Neuron (in vitro differentiated cells): ENCODE results near the gene DMAC1.

ENCODE experiments used
- H2AFZ ChIP-seq: one replicate; pipeline ENCODE4 v1.6.1; 2013; ENCODE audit warnings: low read depth, mild to moderate bottlenecking, inconsistent platforms, low read length, moderate library complexity
- H3K27me3 ChIP-seq: one replicate; pipeline ENCODE4 v1.6.1; 2013; ENCODE audit warnings: low read length; ENCODE audit not compliant: insufficient read depth
- H3K36me3 ChIP-seq: one replicate; pipeline ENCODE4 v1.6.1; 2013; ENCODE audit warnings: low read length; ENCODE audit not compliant: insufficient read depth
- H3K4me1 ChIP-seq: one replicate; pipeline ENCODE4 v1.6.1; 2013; ENCODE audit warnings: low read length; ENCODE audit not compliant: insufficient read depth
- H3K4me3 ChIP-seq: 2 replicates; pipeline ENCODE4 v1.5.1; 2013; ENCODE audit warnings: mild to moderate bottlenecking, low read length, moderate library complexity
- H3K9me3 ChIP-seq: one replicate; pipeline ENCODE4 v1.6.1; 2013; ENCODE audit warnings: low read length

Gene DMAC1

DNA sequence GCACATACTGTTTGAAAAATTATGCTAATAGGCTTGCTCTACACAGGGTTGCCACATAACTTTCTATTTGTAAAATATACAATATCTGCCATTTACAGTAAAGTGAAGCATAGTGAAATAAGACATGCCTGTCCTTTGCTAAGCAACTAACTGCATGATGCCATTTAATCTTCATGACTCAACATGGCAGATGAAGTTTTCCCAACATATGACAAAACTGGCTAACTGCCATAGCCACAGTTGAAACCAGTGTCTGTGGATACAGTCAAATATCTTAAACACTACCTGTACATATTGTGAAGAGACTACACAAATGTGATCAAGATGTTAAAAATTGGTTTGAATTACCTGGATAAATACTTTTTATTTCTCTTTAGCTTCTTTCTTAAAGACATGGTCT lies 3.1 kb upstream of the DMAC1 start:
- peaks cover 8% of the 10 kb centered on the region for H3K4me1 ChIP-seq
- H3K4me3 ChIP-seq: no peak overlapping the region
- no peak overlapping the region for H2AFZ ChIP-seq
- H3K9me3 ChIP-seq: no peaks in the 10 kb centered on the region
- no peaks in the 10 kb centered on the region for H3K27me3 ChIP-seq
- no peaks in the 10 kb centered on the region for H3K36me3 ChIP-seq

DNA sequence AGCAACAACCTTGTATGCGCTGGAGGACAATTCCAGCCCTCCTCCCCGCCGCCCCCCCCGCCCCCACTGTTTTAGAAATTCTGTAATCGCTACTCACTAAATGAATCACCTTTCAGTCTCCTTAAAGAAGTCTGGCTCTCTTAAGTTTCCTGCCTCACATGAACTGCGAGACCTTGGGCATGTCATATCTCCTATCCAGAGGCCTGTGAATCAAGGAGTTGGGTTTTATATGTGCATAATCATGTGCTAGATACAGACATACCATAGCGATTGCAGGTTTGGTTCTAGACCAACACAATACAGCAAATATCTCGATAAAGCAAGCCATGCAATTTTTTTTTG lies 337 bp upstream of the DMAC1 start:
- Histone ChIP-seq H3K27me3 (no peaks in the 10 kb centered on the region), H3K4me3 (peak overlapping the region; percentile 75), H3K9me3 (no peaks in the 10 kb centered on the region), H2AFZ (no peak overlapping the region), H3K4me1 (peaks cover 8% of the 10 kb centered on the region), H3K36me3 (peaks cover 18% of the 10 kb centered on the region)

DNA sequence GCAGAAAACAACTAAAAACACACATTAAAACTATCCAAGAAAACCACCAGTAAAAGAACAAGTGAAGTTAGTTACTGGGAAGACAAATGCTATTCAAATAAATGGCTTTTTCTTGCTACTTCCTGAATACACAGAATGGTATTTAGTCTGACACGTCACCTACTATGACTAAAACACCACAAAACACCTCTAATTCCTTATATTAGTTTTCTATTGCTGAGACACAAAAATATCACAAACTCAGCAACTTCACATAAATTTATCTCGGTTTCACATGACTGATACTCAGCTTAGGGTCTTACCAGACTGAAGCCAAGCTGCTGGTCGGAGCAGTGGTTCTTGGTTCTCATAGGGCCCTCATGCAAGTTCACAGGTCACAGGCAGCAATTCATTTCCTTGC lies 5.4 kb downstream of the DMAC1 start:
- no peaks in the 10 kb centered on the region for H3K27me3 ChIP-seq
- H3K4me1 ChIP-seq: peaks cover 8% of the 10 kb centered on the region
- H3K9me3 ChIP-seq: no peaks in the 10 kb centered on the region
- H2AFZ ChIP-seq: no peak overlapping the region
- H3K4me3 ChIP-seq: no peak overlapping the region
- peaks cover 27% of the 10 kb centered on the region for H3K36me3 ChIP-seq

DNA sequence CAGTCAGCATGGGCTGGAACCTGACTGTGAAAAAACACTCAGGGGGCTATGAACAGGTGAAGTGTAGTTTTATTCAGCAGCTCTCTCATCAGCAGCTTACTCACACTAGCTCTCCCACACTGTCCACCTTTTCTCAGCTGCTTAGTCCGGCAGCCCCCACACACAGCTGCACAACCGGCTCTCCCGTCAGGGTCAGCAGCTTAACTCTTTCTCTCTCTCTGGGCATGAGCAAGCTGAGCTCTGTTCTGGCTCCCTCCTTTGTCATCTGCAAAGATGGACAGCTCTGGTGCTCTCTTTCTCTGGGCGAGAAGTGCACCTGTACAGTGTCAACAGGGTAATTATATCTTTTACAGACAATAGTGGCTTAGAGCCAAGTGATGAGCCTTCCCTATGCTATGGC lies 8.2 kb downstream of the DMAC1 start:
- Histone ChIP-seq H3K4me1 (no peaks in the 10 kb centered on the region), H3K36me3 (peaks cover 21% of the 10 kb centered on the region), H3K27me3 (no peaks in the 10 kb centered on the region), H2AFZ (no peak overlapping the region), H3K9me3 (no peaks in the 10 kb centered on the region), H3K4me3 (no peak overlapping the region)

DNA sequence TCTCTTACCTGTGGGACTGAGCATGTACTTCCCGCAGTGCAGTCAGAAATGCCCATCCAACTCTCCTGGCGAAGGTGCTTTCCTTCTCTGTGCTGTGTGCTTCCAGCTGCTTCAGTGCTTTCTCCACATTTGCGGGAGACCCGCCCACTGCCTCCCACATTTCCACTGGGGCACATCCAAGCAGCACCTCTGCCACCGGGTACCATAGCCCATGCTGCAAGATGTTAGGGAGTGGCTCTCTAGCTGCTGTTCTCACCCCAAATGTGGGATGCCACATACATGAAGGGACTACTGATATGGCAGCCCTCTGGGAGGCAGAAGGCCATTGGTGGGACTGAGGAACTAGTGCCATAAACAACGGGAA lies 8.8 kb downstream of the DMAC1 start:
- Histone ChIP-seq H3K36me3 (peaks cover 17% of the 10 kb centered on the region), H3K9me3 (no peaks in the 10 kb centered on the region), H3K4me3 (no peak overlapping the region), H3K4me1 (no peaks in the 10 kb centered on the region), H3K27me3 (no peaks in the 10 kb centered on the region), H2AFZ (no peak overlapping the region)

DNA sequence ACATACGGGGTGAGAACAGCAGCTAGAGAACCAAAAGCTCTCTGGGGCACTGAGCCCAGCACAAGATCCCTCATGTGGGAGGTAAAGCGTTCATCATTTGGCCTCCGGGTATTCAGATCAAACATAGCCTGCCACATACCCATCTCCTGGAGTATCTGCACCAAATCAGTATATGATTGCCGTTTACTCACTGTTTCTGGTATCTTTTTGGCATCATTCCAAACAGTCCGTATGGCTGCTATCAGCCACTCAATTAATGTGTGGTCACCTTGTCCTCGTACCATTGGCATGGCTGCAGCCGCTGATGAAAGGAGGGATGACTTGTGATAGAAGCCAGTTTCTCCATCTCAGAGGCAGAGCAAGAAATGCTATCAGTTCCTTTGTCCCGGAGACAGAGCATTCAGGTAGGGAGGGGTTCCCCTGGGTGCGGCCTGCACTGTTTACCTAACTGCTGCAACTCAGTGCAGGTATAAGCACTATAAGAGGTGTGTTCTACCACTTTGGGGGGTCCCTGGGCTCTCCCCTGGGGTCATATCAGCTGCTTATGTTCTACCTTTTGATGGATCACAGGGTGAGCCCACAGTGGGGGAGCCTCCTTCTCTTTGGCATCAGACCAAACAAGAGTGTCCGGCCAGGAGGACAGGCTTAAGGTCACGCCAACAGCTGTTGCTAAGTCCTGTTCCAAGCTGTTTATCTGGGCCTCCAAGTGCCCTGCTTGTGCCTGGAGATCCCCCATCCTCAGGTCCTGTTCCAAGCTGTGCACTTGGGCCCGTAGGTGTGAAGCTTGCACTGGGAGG lies 9.4 kb downstream of the DMAC1 start:
- H3K4me1 ChIP-seq: no peaks in the 10 kb centered on the region
- H3K36me3 ChIP-seq: peaks cover 11% of the 10 kb centered on the region
- no peak overlapping the region for H2AFZ ChIP-seq
- H3K4me3 ChIP-seq: no peak overlapping the region
- no peaks in the 10 kb centered on the region for H3K27me3 ChIP-seq
- no peaks in the 10 kb centered on the region for H3K9me3 ChIP-seq

DNA sequence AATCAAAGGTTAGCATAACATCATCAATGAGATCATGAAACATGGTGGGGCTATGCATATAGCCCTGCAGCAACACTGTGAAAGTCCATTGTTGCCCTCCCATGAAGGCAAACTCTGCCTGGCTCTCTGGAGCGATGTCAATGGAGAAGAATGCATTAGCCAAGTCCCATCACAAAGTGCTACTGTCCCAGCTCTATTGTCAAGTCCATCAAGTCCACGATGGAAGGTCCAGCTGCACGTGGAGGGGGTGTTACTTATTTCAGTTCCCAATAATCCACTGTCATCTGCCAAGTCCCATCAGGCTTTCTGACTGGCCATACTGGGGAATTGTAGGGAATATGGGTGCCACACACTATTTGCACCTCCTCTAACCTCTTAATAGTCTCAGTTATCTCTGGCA lies 10.8 kb downstream of the DMAC1 start:
- H2AFZ ChIP-seq: no peak overlapping the region
- H3K4me1 ChIP-seq: no peaks in the 10 kb centered on the region
- H3K27me3 ChIP-seq: no peaks in the 10 kb centered on the region
- no peaks in the 10 kb centered on the region for H3K9me3 ChIP-seq
- no peak overlapping the region for H3K4me3 ChIP-seq
- peaks cover 4% of the 10 kb centered on the region for H3K36me3 ChIP-seq

DNA sequence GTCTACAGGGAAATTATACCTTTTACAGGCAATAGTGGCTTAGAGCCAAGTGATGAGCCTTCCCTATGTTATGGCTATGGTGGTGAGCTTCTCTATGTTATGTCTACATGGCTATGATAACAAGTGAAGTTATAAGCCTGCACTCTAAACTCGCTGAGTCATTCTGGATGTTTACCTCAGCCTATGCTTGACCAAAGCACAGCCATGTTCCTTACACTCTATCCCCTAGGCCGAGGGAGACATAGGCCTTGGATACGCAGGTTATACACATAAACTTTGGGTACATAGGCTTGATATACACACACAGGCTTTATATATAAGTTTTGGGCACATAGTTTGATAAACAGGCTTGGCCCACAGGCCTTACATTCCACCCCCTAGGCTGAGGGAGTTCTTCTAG lies 13.8 kb downstream of the DMAC1 start:
- Histone ChIP-seq H3K36me3 (no peaks in the 10 kb centered on the region), H2AFZ (no peak overlapping the region), H3K9me3 (no peaks in the 10 kb centered on the region), H3K4me1 (no peaks in the 10 kb centered on the region), H3K4me3 (no peak overlapping the region), H3K27me3 (no peaks in the 10 kb centered on the region)

DNA sequence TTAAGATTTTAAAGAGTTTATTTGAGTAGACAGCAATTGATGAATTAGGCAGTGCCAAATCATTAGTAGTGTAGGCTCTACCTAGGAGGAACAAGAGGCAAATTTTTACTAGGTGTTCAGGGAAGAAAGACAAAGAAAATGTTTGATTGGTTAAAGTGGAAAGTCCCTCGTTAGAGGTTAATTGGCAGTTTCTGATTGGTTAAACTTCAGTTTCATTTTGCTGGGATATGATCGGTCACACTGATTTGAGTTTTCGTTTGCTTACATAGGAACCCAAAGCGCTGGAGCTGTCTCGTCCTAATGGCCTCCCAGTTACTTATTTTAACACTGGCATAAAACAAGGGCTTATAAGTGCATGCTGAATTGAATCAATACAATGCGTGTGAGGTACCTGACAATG lies 15.1 kb downstream of the DMAC1 start:
- H3K4me1 ChIP-seq: no peaks in the 10 kb centered on the region
- no peaks in the 10 kb centered on the region for H3K36me3 ChIP-seq
- no peaks in the 10 kb centered on the region for H3K27me3 ChIP-seq
- H3K9me3 ChIP-seq: no peaks in the 10 kb centered on the region
- H3K4me3 ChIP-seq: no peak overlapping the region
- no peak overlapping the region for H2AFZ ChIP-seq

DNA sequence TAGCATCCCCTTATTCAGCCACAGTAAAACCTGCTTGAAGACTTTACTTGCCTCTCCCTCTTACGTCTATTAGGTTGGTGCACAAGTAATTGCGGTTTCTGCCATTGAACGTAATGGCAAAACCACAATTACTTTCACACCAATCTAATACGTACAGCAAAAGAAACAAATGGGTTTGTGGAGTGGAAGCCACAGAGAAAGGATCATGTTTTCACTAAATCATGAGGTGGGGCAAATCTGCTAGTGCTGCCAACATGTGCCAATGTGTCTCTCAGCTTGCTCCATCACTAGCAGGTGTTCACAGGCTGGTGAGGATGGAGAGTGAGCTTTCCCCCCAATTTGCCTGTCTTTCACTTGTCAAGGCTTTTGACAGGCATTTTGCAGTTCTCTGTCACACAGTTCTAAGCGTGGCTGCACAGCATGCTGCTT lies 15.9 kb downstream of the DMAC1 start:
- H3K4me1 ChIP-seq: peaks cover 6% of the 10 kb centered on the region
- no peaks in the 10 kb centered on the region for H3K27me3 ChIP-seq

DNA sequence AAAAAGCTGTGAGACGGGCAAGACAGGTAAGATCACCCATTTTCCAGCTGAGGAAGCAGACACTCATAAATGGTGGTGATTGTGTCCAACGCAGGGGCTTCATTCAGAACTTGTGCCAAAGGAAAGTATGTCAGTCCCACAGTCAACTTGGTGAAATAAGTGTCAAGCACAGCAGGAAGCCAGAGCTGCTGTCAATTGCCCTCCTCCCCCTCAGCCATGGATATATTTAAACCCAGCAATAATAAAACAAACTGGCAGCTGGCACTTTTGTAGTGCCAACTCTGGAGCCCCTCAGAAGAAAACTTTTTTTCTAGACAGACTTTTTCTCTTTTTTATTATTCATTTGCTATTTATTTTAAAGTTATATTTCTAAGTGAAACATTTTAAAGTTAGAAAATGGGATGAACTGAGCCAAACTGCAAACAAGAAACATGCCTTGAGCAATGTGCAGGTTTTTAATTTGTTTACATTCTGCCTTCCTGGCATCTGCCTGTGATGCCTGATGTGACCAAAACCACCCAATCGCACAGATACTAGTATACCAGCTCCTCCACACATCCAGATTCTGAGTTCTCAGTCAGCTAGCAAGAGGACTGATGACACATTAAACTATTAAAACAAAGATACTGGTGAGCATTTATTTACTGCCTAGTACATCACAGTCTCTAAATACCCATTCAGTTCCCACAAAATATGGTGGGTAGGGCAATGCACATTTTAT lies 17.0 kb downstream of the DMAC1 start:
- Histone ChIP-seq H3K9me3 (no peaks in the 10 kb centered on the region), H2AFZ (no peak overlapping the region), H3K36me3 (no peaks in the 10 kb centered on the region), H3K4me3 (no peak overlapping the region), H3K4me1 (peaks cover 12% of the 10 kb centered on the region), H3K27me3 (no peaks in the 10 kb centered on the region)

More for the DNA sequence above, 15.9 kb downstream of the DMAC1 start:
- no peak overlapping the region for H2AFZ ChIP-seq
- H3K9me3 ChIP-seq: no peaks in the 10 kb centered on the region
- no peaks in the 10 kb centered on the region for H3K36me3 ChIP-seq
- H3K4me3 ChIP-seq: no peak overlapping the region

DNA sequence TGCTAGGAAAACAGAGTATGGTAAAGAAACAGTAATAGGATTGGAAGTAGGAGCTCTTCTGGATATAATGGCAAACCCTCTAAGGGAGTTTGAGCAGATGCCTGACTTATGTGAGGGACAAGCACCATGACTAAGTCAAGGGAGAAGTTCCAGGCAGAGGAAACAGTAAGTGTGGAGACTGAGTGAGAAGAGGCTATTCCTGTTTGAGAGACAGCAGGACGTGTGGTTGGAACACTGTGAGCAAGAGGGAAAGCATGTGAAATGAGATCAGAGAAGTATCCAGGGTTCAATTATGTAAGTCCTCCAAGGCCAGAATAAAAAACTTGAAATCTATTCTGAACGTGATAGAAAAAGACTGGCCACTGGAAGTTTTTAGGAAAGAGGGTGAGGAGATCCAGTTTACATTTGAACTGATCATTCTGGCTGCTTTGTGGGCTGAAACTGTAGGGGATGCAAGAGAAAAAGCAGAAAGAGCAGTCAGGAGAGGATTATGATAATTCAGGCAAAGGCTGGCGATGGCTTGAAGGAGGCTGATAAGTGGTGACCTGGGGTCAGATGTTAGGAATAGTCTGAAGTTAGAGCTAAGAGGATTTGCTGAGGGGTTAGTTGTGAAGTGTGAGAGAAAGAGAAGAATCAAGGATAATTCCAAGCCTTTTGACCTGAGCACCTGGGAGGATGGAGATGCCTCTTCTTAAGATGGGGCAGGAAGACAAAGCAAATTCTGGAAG lies 19.2 kb downstream of the DMAC1 start:
- Histone ChIP-seq H3K4me3 (no peak overlapping the region), H3K4me1 (peaks cover 13% of the 10 kb centered on the region), H3K36me3 (no peaks in the 10 kb centered on the region), H2AFZ (no peak overlapping the region), H3K9me3 (no peaks in the 10 kb centered on the region), H3K27me3 (no peaks in the 10 kb centered on the region)

DNA sequence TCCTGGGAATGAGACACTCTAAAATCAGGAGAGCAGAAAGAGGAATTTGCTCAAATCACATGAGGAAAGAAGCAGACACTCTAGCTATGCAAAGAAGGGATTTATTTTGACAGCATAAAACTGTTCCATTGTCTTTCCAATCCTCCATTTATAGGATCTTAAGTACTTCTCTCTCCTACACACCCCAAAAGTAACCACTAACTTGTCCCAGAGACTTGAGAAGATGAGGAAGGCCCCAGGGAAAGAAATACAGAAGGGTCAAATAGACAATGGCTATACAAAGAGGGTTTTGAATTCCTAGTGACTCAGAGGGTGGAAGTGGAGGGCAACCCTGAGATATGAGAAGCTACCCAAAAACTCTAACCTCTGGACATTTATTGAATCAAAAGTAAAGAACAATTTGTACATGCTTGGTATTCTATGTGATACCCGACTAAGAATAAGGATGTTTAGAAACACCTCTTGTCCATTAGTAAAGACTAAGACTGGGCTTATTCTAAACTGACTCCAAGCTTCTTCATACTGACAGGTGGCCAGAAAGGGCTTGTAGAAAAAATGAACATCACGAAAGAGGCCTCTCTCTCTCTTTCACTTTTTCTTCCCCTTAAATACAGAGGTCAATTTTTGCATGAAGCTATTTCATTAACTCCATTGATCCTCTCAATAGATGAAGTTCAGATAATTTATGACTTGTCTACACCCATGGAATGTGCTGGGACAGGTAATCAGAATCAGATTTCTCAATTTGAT lies 20.6 kb downstream of the DMAC1 start:
- H3K36me3 ChIP-seq: no peaks in the 10 kb centered on the region
- no peaks in the 10 kb centered on the region for H3K9me3 ChIP-seq
- H3K4me1 ChIP-seq: peaks cover 13% of the 10 kb centered on the region
- H3K4me3 ChIP-seq: no peak overlapping the region
- H3K27me3 ChIP-seq: no peaks in the 10 kb centered on the region
- no peak overlapping the region for H2AFZ ChIP-seq
